HG03432 (cell line): ENCODE measurements around the gene DCUN1D1.

ENCODE experiments used
- ATAC-seq: cut with Tn5 transposase; IDR thresholded peaks from one replicate; pipeline ENCODE4 v1.9.1; 2021; ENCODE audit warnings: mild to moderate bottlenecking, moderate library complexity; ENCODE audit not compliant: unreplicated experiment

DCUN1D1 gene

DNA sequence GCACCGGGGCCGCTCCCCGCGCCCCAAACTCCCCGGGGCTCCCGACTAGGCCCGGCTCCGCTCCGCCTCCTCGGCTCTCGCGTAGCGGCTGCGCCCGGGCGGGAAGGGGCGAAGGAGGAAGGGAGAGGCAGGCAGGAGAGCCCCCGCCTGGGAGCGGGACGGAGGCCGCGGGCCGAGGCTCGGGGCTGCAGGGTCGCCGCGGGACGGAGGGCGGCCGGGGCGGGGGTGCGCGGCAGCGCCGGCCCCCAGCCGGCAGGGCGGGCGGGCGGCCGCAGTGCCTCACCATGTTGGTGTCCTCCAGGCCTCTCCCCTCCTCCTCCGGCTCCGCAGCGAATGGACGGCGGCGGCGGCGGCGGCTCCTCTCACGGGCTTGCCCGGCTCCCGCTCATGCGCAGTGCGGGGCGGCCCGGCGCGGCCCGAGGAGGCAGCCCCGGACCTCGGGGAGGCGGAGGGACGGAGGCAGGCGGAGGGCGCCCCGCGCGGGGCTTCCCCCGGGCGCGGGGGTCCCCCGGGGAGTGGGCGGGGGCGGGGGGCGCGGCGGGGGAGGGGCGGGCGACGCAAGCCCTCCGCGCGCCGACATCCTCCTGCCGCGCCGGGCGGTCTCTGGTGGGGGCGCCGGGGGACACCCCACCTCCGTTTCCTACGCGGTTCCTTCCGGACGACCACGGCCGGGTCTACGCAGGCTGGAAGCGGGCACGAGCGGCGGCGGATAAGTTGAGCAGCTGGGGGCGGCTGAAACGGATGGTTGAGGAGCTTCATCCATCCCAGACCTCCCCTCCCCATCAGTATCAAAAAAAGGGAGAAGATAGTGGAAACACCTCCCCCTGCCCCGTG lies at the start of gene DCUN1D1:
Gene DCUN1D1 (minus strand): TSS at position 335 of the 834 bp plus-strand sequence. CDS start 49 bp downstream, at position 286.
- peak; percentile 94 for ATAC-seq

DNA sequence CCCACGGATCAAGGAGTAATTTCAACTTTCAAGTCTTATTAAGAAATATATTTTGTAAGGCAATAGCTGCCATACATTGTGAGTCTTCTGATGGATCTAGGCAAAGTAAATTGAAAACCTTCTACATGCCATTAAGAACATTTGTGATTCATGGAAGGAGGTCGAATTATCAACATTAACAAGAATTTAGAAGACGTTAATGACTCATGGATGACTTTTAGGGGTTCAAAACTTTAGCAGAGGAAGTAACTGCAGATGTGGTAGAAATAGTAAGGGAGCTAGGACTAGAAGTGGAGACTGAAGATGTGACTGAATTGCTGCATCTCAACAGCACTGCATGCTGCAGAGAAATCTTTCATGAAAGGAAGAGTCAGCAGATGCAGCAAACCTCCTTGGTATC lies 48.1 kb upstream of the DCUN1D1 start:
- ATAC-seq: no peak

DNA sequence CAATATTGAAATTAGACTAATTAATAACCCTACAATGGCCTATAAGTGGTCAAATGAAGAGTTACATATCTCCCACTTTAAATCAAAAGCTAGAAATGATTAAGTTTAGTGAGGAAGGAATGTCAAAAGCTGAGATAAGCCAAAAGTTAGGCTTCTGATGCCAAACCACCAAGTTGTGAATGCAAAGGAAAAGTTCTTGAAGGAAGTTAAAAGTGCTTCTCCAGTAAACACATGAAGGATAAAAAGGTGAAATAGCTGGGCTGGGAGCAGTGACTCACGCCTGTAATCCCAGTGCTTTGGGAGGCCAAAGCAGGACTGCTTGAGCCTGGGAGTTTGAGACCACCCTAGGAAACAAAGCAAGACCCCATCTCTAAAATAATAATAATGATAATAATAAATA lies 46.9 kb upstream of the DCUN1D1 start:
- ATAC-seq: no peak

DNA sequence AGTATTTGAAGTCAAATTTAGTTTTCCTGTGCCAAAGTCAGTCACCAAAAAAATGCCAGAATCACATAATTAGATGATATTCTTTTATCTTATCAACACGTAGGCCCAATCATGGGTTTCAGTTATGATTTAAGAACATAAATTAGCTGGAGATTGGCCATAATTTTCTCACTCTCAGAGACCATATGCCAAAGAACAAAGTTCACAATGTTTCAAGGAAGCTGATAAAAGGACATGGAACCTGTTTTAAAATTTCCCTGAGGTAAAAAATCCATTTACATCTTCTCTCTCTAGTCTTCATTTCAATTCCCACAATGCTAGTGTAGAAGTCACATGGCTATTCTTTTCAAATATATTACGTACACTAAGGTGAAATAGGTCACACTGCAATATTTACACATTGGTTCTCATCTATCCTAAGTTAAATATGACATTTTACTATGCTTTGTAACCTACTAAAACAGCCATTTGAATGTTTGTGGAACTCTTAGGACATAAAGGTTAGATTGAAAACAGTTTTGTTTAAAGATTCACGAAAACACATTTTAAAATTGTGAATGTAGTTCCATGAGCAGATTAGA lies 42.7 kb upstream of the DCUN1D1 start:
- ATAC-seq: no peak

DNA sequence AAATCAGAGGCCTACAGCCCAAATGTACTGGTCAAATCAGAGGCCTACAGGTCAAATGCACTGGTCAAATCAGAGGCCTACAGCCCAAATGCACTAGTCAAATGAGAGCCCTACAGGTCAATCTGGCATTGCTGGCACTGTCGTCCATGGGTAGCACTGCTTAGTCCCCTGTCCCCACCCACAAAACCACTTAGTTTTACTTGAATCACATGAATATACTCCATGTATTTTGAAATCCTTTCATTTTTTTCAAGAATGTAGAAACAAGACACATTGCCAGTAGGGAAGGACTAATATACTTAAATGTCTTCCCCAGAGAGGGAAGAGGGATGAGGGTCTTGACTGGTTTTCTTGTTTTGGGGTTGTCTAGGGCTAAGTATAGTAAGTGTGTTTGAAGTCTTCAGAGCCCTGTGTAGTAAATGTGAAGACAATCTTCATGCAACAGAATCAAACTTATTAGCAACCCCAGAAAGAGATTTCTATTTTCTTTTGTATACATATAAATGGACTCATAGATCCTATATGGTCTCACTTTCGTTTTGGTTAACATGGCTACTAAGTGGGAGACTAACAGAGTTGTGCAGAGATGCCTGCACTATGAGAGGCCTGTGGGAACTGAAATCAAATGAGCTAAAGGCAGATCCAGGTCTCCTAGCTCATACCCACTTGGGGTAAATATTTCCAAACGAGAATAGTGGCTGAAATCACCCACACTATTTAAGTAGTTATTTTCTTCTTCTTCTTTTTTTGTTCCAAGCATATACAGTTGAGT lies 38.3 kb upstream of the DCUN1D1 start:
- ATAC-seq: no peak

DNA sequence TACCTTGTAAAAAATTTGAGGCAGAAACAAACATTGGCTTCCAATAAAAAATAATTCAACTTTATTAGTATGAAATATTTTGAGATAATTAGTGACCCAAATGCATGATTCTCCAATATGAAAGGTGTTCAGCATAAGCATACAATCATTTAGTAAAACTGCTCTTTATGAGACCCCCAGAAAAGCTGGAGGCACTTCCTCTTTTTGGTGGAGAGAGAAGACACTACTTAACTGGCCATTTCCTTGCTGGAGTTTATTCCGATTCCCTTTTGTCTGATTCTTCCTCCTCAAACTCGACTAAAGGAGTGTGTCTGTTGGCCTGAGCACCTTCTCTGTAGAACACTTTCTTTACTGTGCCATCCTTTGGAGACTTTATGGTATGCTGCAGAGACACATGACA lies 34.8 kb upstream of the DCUN1D1 start:
- no peak for ATAC-seq

DNA sequence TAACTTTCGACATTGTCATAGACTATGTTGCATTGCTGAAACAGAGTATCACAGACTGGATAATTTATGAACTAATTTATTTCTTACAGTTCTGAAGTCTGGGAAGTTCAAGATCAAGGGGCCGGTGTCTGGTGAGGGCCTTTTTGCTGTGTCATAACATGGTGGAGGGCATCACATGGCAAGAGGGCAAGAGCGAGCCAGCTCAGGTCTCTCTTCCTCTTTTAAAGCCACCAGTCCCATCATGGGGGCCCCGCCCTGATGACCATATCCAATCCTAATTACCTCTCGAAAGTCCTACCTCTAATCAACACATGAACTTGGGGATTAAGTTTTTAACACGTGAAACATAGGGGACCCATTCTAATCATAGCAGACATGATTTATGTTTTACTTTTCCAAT lies 33.5 kb upstream of the DCUN1D1 start:
- no peak for ATAC-seq

DNA sequence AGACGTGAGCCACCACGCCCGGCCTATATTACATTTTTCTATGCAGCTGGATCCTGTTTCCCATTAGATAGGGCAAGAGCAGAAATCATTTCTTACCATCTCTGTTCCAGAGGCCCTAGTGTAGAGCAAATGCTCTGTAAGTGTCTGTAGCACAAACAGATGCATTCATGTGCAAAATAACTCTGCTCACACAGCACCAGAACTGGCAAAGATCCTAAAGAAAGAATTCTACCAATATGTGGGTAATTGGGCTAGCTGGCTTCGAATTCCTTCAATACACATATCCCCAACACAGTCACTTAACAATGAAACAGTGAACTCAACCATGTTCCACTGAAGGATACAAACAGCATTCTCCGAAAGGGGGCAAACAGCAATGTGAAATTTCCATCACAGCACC lies 32.7 kb upstream of the DCUN1D1 start:
- ATAC-seq: no peak

DNA sequence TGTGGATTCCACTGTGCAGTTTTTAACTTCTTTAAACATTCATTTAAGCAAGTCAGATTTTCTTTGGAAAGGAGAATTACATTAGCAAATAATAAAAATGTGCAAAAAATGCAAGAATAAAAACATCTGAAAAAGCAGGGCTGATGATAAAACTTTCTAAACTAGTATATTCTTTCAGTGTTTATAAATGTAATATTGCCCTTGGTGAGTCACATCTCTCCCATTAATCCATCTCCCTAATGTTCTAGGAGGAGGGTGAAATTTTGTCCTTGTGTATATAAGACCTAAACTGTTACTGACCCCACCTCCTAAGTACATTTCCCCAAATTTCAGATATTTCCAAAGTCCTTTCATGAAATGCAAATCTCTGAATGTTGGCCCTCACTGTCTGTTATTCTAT lies 28.5 kb upstream of the DCUN1D1 start:
- no peak for ATAC-seq

DNA sequence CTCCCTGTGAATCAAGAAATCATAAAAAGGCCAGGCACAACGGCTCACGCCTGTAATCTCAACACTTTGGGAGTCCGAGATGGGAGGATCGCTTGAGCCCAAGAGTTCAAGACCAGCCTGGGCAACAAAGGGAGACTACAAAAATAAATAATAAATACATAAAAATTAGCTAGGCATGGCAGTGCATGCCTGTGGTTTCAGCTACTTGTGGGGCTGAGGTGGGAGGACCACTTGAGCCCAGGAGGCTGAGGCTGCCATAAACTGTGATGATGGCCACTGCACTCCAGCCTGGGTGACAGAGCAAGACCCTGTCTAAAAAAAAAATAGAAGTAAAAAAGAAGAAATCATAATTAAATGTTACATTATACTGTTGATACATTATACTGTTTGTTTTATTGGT lies 28.0 kb upstream of the DCUN1D1 start:
- ATAC-seq: no peak

DNA sequence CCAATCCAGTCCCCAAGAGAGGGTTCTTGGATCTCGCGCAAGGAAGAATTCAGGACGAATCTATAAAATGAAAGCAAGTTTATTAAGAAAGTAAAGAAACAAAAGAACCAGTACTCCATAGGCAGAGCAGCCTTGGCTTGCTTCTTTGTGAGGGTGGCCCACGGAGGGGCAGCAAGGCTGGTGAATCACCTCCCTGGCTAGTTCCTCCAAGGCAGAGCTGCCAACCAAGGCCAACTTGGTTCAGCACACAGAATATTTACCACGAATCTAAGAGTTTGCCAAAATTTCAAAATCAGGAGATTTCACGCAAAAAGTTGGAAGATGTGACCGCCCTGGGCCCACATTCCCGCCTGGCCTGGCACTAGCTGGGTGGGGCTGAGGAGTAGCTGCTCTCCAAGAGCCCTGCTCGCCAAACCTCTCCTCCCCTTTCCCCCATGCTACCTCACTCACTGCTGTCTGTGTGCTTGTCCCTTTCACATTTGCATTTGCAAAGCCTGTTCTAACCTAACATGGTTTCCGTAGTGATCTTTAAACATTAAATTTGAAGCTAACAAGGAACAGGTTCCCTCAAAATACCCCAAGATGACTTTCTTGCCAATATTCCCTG lies 26.2 kb upstream of the DCUN1D1 start:
- no peak for ATAC-seq

DNA sequence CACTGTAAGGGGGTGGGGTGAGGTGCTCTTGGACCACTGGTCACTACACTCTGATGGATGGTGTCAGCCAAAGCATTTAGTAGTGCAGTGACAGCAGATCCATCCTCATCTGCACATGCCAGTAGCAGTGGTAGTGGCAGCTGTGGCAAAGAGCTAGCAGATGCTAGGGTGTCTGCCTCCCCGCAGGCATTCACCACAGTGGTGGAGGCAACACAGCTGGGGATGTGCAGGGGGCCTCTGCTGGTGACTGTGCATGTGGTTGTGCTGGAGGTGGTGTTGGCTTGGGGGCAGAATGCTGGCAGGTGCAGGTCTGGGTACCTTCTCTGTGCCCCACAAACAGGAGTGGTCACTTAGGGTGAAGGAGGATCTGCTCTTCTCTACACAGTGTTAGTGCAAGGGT lies 19.4 kb upstream of the DCUN1D1 start:
- ATAC-seq: no peak

DNA sequence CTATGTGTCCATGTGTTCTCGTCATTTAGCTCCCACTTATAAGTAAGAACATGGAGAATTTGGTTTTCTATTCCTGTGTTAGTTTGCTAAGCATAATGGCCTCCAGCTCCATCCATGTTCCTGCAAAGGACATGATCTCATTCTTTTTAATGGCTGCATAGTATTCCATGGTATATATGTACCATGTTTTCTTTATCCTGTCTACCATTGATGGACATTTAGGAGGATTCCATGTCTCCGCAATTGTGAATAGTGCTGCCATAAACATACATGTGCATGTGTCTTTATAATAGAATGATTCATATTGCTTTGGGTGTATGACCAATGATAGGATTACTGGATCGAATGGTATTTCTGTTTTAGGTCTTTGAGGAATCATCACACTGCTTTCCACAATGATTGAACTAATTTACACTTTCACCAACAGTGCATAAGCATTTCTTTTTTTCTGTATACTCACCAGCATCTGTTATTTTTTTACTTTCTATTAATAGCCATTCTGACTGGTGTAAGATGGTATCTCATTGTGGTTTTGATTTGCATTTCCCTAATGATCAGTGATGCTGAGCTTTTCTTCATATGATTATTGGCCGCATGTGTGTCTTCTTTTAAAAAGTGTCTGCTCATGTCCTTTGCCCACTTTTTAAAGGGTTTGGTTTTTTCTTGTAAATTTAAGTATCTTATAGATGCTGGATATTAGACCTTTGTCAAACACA lies 13.3 kb upstream of the DCUN1D1 start:
- peak; percentile 61 for ATAC-seq

DNA sequence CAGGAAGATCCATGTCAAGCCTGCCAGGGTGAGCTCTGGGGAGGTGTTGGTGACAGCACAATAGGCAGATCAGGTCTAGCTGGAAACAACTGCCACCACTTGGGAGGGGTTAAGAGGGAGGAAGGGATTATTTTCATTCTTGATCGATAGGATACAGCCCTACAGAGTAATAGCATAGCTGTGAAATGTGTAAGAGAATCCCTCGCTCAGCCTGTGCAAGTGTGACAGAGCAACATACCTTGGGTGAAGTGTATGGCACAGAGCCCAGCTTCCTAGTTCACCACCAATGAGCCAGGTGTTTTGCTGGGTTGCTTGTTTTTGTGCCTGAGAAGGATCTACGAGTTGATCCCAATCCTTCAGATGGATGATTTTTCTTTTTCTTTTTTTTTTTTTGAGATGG lies 9.2 kb upstream of the DCUN1D1 start:
- ATAC-seq: no peak

DNA sequence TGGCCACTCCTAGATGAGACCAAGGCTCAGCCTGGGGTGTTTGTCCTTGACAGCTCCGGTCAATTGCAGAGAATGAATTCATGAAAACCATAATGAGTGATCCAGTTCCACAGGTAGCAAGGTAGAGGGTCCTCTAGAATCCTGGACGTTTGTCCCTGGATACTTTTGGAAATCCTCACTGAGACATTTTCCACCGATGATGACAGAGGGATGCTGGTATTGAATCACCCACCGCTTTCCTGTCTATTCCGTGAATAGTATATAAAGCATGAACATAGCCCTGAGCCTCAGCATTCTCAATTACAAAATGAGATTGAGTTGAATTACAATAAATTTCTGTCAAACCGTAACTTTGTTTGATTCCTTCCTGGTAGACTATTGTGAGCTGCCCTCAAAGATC lies 5.7 kb upstream of the DCUN1D1 start:
- no peak for ATAC-seq

DNA sequence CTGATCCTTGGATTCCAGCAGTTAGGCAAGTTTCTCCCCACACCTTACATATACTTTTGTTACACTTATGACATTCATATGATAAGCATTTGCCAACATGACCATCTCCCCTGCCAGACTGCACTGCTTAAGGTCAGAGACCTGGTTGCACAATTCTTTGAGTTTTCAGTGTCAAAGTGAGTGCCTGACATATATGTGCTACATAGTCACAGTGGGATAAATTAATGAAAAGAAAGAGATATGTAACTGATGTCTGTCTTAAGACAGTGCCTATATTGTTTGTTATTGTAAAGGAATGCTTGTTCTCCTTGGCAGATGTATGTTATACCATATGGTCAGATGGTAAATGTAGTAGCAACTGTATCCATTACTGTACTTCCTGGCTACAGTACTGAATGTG lies 3.5 kb upstream of the DCUN1D1 start:
- ATAC-seq: no peak

DNA sequence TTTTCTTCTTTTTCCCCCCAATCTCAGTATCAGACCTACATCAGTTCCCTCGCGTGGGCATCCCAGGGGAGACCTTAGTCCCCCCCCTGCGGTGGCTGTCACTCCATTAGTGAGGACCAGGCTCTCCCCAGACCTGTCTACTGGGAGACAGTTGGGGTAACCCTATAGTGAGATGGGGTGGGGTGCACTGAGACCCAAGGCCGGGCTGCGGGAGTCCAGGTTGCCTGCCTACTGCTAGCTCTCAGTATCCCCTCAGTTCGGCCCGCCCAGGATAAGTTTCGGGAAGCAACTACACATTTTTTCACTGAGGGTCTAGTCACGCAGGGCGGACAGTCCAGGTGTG lies 671 bp upstream of the DCUN1D1 start:
- ATAC-seq: peak; percentile 1

DNA sequence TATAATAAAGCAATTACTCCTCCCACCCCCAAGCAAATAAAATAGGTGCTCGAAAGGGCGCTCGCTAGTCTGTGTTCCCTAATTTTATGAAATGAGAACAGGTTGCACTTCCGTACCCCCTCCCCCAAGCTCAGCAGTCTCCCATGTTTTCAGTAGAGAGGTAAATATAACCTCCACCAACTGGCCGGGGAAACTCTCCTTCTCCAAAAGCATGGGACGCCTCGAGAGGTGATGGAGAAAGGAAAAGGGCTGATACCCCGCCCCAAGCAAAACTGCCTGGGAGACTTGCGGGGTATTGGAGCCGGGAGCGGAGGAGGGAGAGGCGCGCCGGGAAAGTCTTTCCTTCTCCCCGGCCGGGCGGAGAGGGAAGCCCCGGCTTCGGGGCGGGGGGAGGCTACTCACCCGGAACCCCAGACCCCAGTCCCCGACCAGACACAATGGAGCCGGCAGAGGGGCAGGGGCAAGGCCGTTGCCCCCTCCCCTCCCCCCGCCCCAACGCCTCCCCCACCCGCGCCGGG lies 605 bp downstream of the DCUN1D1 start:
- ATAC-seq: peak; percentile 18

DNA sequence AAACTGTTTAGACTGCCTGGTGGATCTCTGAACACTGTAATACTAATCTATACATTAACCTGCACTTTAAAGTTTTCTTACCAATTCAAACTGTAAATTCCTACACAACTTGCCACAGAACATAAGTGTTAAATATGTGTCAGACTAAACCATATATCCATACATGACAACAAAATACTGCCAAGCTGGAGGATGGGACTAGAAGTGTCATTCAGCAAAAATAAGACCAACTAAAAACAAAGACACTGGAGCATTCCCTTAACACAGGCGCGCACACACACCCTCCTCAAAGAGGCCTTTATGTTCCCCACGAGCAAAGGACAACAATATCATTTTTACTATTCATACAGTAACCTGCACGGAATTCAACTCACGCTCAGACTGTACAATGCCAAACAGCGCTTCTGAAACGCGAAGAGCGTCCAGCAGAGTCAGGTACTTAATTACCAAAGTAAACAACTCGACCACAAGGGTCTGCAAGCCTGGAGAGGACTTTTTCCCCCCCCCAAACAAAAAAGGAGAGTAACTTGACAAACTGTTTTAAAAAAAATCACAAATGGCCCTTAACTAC lies 1.1 kb downstream of the DCUN1D1 start:
- ATAC-seq: no peak

DNA sequence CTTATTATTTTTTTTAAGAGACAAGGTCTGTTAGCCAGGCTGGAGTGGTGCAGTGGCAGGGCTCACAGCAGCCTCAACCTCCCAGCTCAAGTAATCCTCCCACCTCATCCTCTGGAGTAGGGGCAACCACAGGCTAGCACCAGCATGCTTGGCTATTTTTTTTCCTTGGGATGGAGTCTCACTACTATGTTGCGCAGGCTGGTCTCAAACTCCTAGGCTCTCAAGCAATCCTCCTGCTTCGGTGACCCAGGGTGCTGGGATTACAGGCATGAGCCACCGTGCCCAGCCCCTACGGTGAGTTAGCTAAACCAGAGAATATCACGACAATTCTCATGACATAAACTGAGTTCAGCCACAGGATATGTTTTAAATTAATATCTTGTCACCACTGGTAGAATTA lies 2.0 kb downstream of the DCUN1D1 start:
- no peak for ATAC-seq
